Middle frontal gyrus (tissue), 1 donor: ENCODE data around the gene HIF3A.

Experiments used
- DNase-seq: peaks from one replicate; pipeline ENCODE4 v3.0.0-alpha.2; 2015; ENCODE audit warnings: low spot score; ENCODE audit errors: extremely low spot score

HIF3A gene

GRCh38 chr19:46381756-46382345, 85.0 kb downstream of the HIF3A start:
- DNase-seq, result no peak

GRCh38 chr19:46383171-46383815, 86.5 kb downstream of the HIF3A start:
- no peak for DNase-seq

GRCh38 chr19:46383846-46384245, 87.0 kb downstream of the HIF3A start:
- no peak for DNase-seq

- no peak for DNase-seq
Measured at GRCh38 chr19:46384396-46384795, 87.6 kb downstream of the HIF3A start.

GRCh38 chr19:46385636-46386035, 88.8 kb downstream of the HIF3A start:
- no peak for DNase-seq

- no peak for DNase-seq
Measured at GRCh38 chr19:46386151-46386550, 89.3 kb downstream of the HIF3A start.

- DNase-seq, result no peak
Measured at GRCh38 chr19:46386996-46387712, 90.3 kb downstream of the HIF3A start.

GRCh38 chr19:46387713-46388130, 90.9 kb downstream of the HIF3A start:
- no peak for DNase-seq

GRCh38 chr19:46388311-46389095, 91.7 kb downstream of the HIF3A start:
- no peak for DNase-seq

GRCh38 chr19:46390121-46390858, 93.4 kb downstream of the HIF3A start:
- DNase-seq, result no peak

- DNase-seq, result no peak
Measured at GRCh38 chr19:46390866-46391265, 94.0 kb downstream of the HIF3A start.

GRCh38 chr19:46391296-46392251, 94.7 kb downstream of the HIF3A start:
- no peak for DNase-seq

- no peak for DNase-seq
Measured at GRCh38 chr19:46392252-46392801, 95.5 kb downstream of the HIF3A start.

- DNase-seq, result no peak
Measured at GRCh38 chr19:46392837-46393236, 96.0 kb downstream of the HIF3A start.
